GM19099 (cell line): Measurements from ENCODE around the gene LRP1B.

Source experiments
- POLR2A ChIP-seq: IDR thresholded peaks from 3 replicates; pipeline ENCODE4 v1.6.1; 2011; ENCODE audit warnings: low read depth; ENCODE audit not compliant: insufficient read length; ENCODE audit errors: extremely low read depth

Gene LRP1B

GRCh38 chr2:141728142-141728541 lies 402.7 kb downstream of the LRP1B start:
- no peak for TF ChIP-seq POLR2A

GRCh38 chr2:141724426-141724825 lies 406.4 kb downstream of the LRP1B start:
- TF ChIP-seq POLR2A = no peak

- no peak for TF ChIP-seq POLR2A
Measured at GRCh38 chr2:141723814-141724213, 407.0 kb downstream of the LRP1B start.

GRCh38 chr2:141720476-141720875 lies 410.3 kb downstream of the LRP1B start:
- TF ChIP-seq POLR2A = no peak

- TF ChIP-seq POLR2A = no peak
Measured at GRCh38 chr2:141714496-141714895, 416.3 kb downstream of the LRP1B start.

GRCh38 chr2:141711627-141712026 lies 419.2 kb downstream of the LRP1B start:
- no peak for TF ChIP-seq POLR2A

- no peak for TF ChIP-seq POLR2A
Measured at GRCh38 chr2:141710589-141711239, 420.1 kb downstream of the LRP1B start.

GRCh38 chr2:141709756-141710155 lies 421.1 kb downstream of the LRP1B start:
- TF ChIP-seq POLR2A = no peak

GRCh38 chr2:141707486-141707885 lies 423.3 kb downstream of the LRP1B start:
- TF ChIP-seq POLR2A = no peak

- TF ChIP-seq POLR2A = no peak
Measured at GRCh38 chr2:141704541-141704940, 426.3 kb downstream of the LRP1B start.

GRCh38 chr2:141703501-141703900 lies 427.3 kb downstream of the LRP1B start:
- TF ChIP-seq POLR2A = no peak

GRCh38 chr2:141701618-141702017 lies 429.2 kb downstream of the LRP1B start:
- TF ChIP-seq POLR2A = no peak

GRCh38 chr2:141699573-141699972 lies 431.2 kb downstream of the LRP1B start:
- TF ChIP-seq POLR2A = no peak

- no peak for TF ChIP-seq POLR2A
Measured at GRCh38 chr2:141698500-141698899, 432.3 kb downstream of the LRP1B start.

GRCh38 chr2:141697035-141697434 lies 433.8 kb downstream of the LRP1B start:
- no peak for TF ChIP-seq POLR2A

- no peak for TF ChIP-seq POLR2A
Measured at GRCh38 chr2:141694180-141694579, 436.6 kb downstream of the LRP1B start.

- TF ChIP-seq POLR2A = no peak
Measured at GRCh38 chr2:141692829-141693228, 438.0 kb downstream of the LRP1B start.
